ENCODE data around the gene FSTL3. TPM values are rescaled to one million over a fixed set of nuclear protein-coding genes. Genes with fewer than 3 reads are reported as not detected.
A peak's percentile ranks its signal among the peaks of the same experiment; 100 is the strongest.

Gene FSTL3
- total and polyA plus RNA-seq, 10 of the 15 experiments (the other 5 are each of a cell fraction or from before 2014, with no cell fraction given): 0.42 to 13.5 (median 3.6) TPM

DNA sequence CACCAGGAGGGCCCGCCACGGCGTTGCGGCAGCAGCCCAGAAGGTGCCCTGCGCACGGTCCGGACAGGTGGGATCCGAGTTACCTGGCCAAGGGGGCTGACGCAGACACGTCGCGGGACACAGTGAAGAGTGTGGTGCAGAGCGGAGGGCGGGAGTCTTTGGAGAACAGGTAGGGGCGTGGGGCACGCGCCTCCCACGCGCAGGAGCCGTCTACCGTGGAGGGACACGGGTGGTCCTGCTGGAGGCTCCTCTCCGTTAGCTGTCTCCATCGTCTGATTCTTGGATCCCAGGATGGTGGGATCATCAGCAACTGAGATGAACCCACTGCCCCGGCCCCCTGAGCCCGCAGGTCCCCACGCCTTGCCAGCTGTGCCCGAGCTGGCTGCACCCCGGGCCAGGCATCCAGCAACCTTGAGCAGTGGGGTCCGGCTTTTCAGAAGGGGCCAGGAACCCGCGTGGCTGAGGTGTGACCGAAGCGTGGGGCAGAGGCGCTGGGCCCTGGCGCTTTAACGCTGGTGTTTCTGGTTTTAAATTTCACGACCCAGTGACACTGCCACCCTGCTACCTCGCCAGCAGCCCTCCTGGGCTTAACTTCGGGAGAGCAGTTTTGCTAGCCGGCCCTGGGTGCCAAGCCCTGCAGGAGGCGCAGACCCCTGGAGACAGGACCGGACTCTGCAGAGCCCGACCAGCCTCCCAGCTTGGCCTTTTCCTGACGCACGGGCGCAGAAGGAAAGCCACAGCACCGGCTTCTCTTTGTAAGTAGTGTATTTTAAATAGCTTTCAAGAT is 29.2 kb upstream of the FSTL3 start:
- ATAC-seq (no peak), DNase-seq (ENCODE audit: low read depth, low spot score) (no peak), FAIRE-seq (no peak)
- RAD21 ChIA-PET (ENCODE audit: unreplicated experiment): no interaction called here
- intact Hi-C loops (cut with micrococcal nuclease; ENCODE audit: unreplicated experiment) (no loop called here), in situ Hi-C loops (cut with MboI) (no loop called here)
- POLR2A ChIA-PET: no interaction called here
- Histone ChIP-seq H2AFZ (ENCODE audit: control insufficient read depth, low read depth, low read length) (no peak overlapping the region), H4K20me1 (ENCODE audit: control insufficient read depth, insufficient read depth) (no peaks in the 10 kb centered on the region), H3K27ac (ENCODE audit: control insufficient read depth, insufficient read depth) (no peak overlapping the region), H3K4me3 (no peak overlapping the region), H3K27me3 (replicated peaks in 1 of 2; ENCODE audit: control insufficient read depth in 2 of 2, insufficient read depth in 2 of 2, low read length in 1 of 2) (no peaks in the 10 kb centered on the region), H3K4me2 (ENCODE audit: control insufficient read depth, insufficient read depth) (no peak overlapping the region), H3K36me3 (ENCODE audit: control insufficient read depth in 2 of 2, insufficient read depth in 2 of 2, low read length in 1 of 2) (peaks cover 5 to 37% of the 10 kb centered on the region in 2 experiments; a peak in 3 of 4 replicates), H3K9ac (ENCODE audit: control insufficient read depth, insufficient read depth, low read length) (no peak overlapping the region), H3K4me1 (ENCODE audit: control insufficient read depth, insufficient read depth, low read length) (no peaks in the 10 kb centered on the region), H3K79me2 (ENCODE audit: control insufficient read depth, insufficient read depth, low read length) (no peaks in the 10 kb centered on the region; the same call in 1 of the 2 replicates), H3K9me3 (replicated peaks; ENCODE audit: control insufficient read depth, insufficient read depth, low read length) (no peaks in the 10 kb centered on the region)
- CTCF ChIA-PET: no interaction called here
- WGBS (ENCODE audit: insufficient coverage, insufficient replicate concordance, low lambda C conversion rate, missing lambda C conversion rate): 95% methylated on average over 46 of the region's 48 CpGs
- no TSS peak for BruUV-seq (replicated peaks)
- SMC1A ChIA-PET (ENCODE audit: uncharacterized antibody, unreplicated experiment): no interaction called here
- TF ChIP-seq TARDBP (IDR thresholded peaks at IDR 0.05; ENCODE audit: borderline replicate concordance): no peak
- TF ChIP-seq POLR2A (IDR thresholded peaks at IDR 0.05; ENCODE audit: low read depth, low read length): peak; percentile 59; the same call in 1 of the 2 replicates

DNA sequence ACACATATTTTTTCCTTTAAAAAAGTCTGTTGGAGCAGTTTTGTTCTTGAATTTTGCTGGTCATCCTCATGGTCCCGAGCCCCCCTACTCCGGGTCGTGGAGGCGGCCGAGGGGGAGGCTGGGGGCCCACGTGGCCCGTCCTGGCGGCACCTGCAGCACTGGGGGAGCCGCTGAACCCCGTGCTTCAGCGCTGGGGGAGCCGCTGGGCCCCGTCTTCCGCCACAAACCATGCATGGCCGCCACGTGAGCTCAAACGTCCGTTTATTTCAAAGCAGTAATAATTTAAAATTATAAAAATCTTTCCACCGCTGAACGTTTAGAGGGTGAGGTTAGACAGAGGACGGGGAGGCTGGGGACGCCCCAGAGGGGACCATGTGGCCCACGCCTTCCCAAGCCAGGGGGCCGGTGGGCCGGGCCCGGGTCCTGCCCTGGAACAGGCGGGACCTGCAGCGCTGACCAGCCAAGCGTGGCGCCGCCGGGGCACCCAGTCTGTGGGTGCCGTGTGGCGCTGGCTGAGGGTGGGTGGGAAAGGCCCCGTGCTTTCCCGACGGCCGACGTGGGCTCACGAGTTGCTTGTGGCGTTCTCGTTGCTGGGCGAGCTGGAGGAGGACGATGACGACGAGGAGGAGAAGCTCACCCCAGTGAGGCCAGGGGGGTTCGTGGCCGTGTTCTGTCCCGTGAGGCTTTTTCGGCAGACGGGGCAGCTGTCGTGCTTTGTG is 28.5 kb upstream of the FSTL3 start:
- ChIA-PET SMC1A (ENCODE audit: uncharacterized antibody, unreplicated experiment) (no interaction called here), CTCF (no interaction called here), POLR2A (no interaction called here), RAD21 (ENCODE audit: unreplicated experiment) (interaction anchor here (0.6 kb wide), 1 partner anchor 123 kb away, joined by 3 read pairs; no protein-coding TSS in a partner anchor)
- Histone ChIP-seq H3K4me2 (ENCODE audit: control insufficient read depth, insufficient read depth) (no peak overlapping the region), H3K79me2 (ENCODE audit: control insufficient read depth, insufficient read depth, low read length) (peaks cover 4% of the 10 kb centered on the region; the same call in 1 of the 2 replicates), H2AFZ (ENCODE audit: control insufficient read depth, low read depth, low read length) (no peak overlapping the region), H4K20me1 (ENCODE audit: control insufficient read depth, insufficient read depth) (no peaks in the 10 kb centered on the region), H3K9me3 (replicated peaks; ENCODE audit: control insufficient read depth, insufficient read depth, low read length) (no peaks in the 10 kb centered on the region), H3K4me3 (no peak overlapping the region), H3K27ac (ENCODE audit: control insufficient read depth, insufficient read depth) (no peak overlapping the region), H3K9ac (ENCODE audit: control insufficient read depth, insufficient read depth, low read length) (no peak overlapping the region), H3K27me3 (replicated peaks in 1 of 2; ENCODE audit: control insufficient read depth in 2 of 2, insufficient read depth in 2 of 2, low read length in 1 of 2) (no peaks in the 10 kb centered on the region), H3K4me1 (ENCODE audit: control insufficient read depth, insufficient read depth, low read length) (no peaks in the 10 kb centered on the region), H3K36me3 (ENCODE audit: control insufficient read depth in 2 of 2, insufficient read depth in 2 of 2, low read length in 1 of 2) (peaks cover 6 to 43% of the 10 kb centered on the region in 2 experiments; a peak in 3 of 4 replicates)
- DNase-seq (ENCODE audit: low read depth, low spot score): no peak
- 38% methylated on average over 35 of the region's 52 CpGs for WGBS (ENCODE audit: insufficient coverage, insufficient replicate concordance, low lambda C conversion rate, missing lambda C conversion rate)
- FAIRE-seq: no peak
- TF ChIP-seq ZNF207 (IDR thresholded peaks at IDR 0.05; ENCODE audit: borderline replicate concordance) (no peak), PAX5 (IDR thresholded peaks at IDR 0.05; ENCODE audit: borderline replicate concordance, low read depth, low read length) (peak; percentile 83; the same call in 1 of the 2 replicates)
- TF ChIP-seq, protein P1, sequence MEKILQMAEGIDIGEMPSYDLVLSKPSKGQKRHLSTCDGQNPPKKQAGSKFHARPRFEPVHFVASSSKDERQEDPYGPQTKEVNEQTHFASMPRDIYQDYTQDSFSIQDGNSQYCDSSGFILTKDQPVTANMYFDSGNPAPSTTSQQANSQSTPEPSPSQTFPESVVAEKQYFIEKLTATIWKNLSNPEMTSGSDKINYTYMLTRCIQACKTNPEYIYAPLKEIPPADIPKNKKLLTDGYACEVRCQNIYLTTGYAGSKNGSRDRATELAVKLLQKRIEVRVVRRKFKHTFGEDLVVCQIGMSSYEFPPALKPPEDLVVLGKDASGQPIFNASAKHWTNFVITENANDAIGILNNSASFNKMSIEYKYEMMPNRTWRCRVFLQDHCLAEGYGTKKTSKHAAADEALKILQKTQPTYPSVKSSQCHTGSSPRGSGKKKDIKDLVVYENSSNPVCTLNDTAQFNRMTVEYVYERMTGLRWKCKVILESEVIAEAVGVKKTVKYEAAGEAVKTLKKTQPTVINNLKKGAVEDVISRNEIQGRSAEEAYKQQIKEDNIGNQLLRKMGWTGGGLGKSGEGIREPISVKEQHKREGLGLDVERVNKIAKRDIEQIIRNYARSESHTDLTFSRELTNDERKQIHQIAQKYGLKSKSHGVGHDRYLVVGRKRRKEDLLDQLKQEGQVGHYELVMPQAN (conservative IDR thresholded peaks at IDR 0.05): no peak
- intact Hi-C loops (cut with micrococcal nuclease; ENCODE audit: unreplicated experiment) (no loop called here), in situ Hi-C loops (cut with MboI) (no loop called here)
- BruUV-seq (replicated peaks): TSS peak; percentile 78
- no peak for ATAC-seq

Data from GM12878 (cell line).